Smooth muscle cell (in vitro differentiated cells): Measurements from ENCODE around the gene CBFB. TPM values are rescaled to one million over a fixed set of nuclear protein-coding genes. Genes with fewer than 3 reads are reported as not detected.

Experiments
- DNase-seq: peaks from one replicate; lab custom pipeline; 2025; ENCODE audit not compliant: unreplicated experiment; lab: John Stamatoyannopoulos, UW
- H2AFZ ChIP-seq: fragments of 200-600 bp; sonication (generic); 2 replicates; pipeline ENCODE4 v1.6.0; 2016; ENCODE audit warnings: antibody characterized with exemption, low read depth, mild to moderate bottlenecking
- H3F3A ChIP-seq: fragments of 200-600 bp; sonication (generic); 2 replicates; pipeline ENCODE4 v1.6.0; 2017; ENCODE audit warnings: antibody characterized with exemption, low read depth
- H3K27ac ChIP-seq: fragments of 200-600 bp; sonication (generic); 2 replicates; pipeline ENCODE4 v1.5.1; 2016; ENCODE audit warnings: low read depth, mild to moderate bottlenecking
- H3K27me3 ChIP-seq: fragments of 200-600 bp; sonication (generic); 2 replicates; pipeline ENCODE4 v1.6.1; 2016; ENCODE audit warnings: low read depth, mild to moderate bottlenecking
- H3K36me3 ChIP-seq: fragments of 200-600 bp; sonication (generic); 2 replicates; pipeline ENCODE4 v1.5.1; 2016; ENCODE audit warnings: low read depth
- H3K4me1 ChIP-seq: fragments of 200-600 bp; sonication (generic); 2 replicates; pipeline ENCODE4 v1.5.1; 2016; ENCODE audit warnings: low read depth
- H3K4me2 ChIP-seq: fragments of 200-600 bp; sonication (generic); 2 replicates; pipeline ENCODE4 v1.6.0; 2016; ENCODE audit warnings: mild to moderate bottlenecking
- H3K4me3 ChIP-seq: fragments of 200-600 bp; sonication (generic); 2 replicates; pipeline ENCODE4 v1.5.1; 2016; ENCODE audit warnings: mild to moderate bottlenecking
- H3K79me2 ChIP-seq: fragments of 200-600 bp; sonication (generic); 2 replicates; pipeline ENCODE4 v1.6.0; 2016; ENCODE audit warnings: low read depth, mild to moderate bottlenecking
- H3K9ac ChIP-seq: fragments of 200-600 bp; sonication (generic); 2 replicates; pipeline ENCODE4 v1.6.0; 2016; ENCODE audit warnings: low read depth
- H3K9me3 ChIP-seq: fragments of 200-600 bp; sonication (generic); replicated peaks from 2 replicates; pipeline ENCODE4 v1.5.1; 2016; ENCODE audit warnings: low read depth
- H4K20me1 ChIP-seq: fragments of 200-600 bp; sonication (generic); 2 replicates; pipeline ENCODE4 v1.6.0; 2016; ENCODE audit warnings: low read depth
- WGBS: methylation state at CpG from one replicate; pipeline ENCODE4 v1.1.7; 2016; ENCODE audit warnings: low lambda C conversion rate; 5-methylcytosine and 5-hydroxymethylcytosine counted together
- polyA plus RNA-seq: library from polyadenylated mRNA; unstranded; fragments of >200 nt; fragmentation: Nextera tagmentation; extraction: Ambion mirVana; gene quantifications from 2 replicates; pipeline ENCODE4 v1.2.1, GENCODE V29; 2016
- total RNA-seq: library from RNA; depleted of rRNA; stranded (reverse); fragments of >200 nt; gene quantifications from 2 replicates; pipeline ENCODE4 v1.2.3, GENCODE V29; 2014
- TF ChIP-seq, protein P1 (sequence below): fragments of 200-600 bp; sonication (generic); IDR thresholded peaks from 2 replicates; pipeline ENCODE4 v1.5.1; 2017; ENCODE audit warnings: borderline replicate concordance, mild to moderate bottlenecking, antibody characterized with exemption; ENCODE audit not compliant: insufficient read depth, poor library complexity, severe bottlenecking

CBFB gene
- total and polyA plus RNA-seq, 2 experiments from 2014 or later: 40.2 to 41.1 TPM

GRCh38 chr16:67022531-67023214 is 6.3 kb upstream of the CBFB start:
- no peaks in the 10 kb centered on the region for H3K27me3 ChIP-seq
- peaks cover 7% of the 10 kb centered on the region for H3F3A ChIP-seq
- H3K9ac ChIP-seq: no peak overlapping the region
- peak overlapping the region; percentile 36 for H3K4me2 ChIP-seq
- no peak overlapping the region for H2AFZ ChIP-seq
- TF ChIP-seq, protein P1, sequence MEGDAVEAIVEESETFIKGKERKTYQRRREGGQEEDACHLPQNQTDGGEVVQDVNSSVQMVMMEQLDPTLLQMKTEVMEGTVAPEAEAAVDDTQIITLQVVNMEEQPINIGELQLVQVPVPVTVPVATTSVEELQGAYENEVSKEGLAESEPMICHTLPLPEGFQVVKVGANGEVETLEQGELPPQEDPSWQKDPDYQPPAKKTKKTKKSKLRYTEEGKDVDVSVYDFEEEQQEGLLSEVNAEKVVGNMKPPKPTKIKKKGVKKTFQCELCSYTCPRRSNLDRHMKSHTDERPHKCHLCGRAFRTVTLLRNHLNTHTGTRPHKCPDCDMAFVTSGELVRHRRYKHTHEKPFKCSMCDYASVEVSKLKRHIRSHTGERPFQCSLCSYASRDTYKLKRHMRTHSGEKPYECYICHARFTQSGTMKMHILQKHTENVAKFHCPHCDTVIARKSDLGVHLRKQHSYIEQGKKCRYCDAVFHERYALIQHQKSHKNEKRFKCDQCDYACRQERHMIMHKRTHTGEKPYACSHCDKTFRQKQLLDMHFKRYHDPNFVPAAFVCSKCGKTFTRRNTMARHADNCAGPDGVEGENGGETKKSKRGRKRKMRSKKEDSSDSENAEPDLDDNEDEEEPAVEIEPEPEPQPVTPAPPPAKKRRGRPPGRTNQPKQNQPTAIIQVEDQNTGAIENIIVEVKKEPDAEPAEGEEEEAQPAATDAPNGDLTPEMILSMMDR: no peak
- H3K27ac ChIP-seq: peak overlapping the region; percentile 42
- H4K20me1 ChIP-seq: no peaks in the 10 kb centered on the region
- no peaks in the 10 kb centered on the region for H3K79me2 ChIP-seq
- H3K9me3 ChIP-seq: no peaks in the 10 kb centered on the region
- H3K4me3 ChIP-seq: no peak overlapping the region
- no peak for DNase-seq
- WGBS: 43% methylated on average over 4 of the region's 4 CpGs
- peaks cover 8% of the 10 kb centered on the region for H3K4me1 ChIP-seq
- no peaks in the 10 kb centered on the region for H3K36me3 ChIP-seq

GRCh38 chr16:67023689-67024088 is 5.3 kb upstream of the CBFB start:
- no peaks in the 10 kb centered on the region for H4K20me1 ChIP-seq
- no peak overlapping the region for H3K27ac ChIP-seq
- H3K36me3 ChIP-seq: no peaks in the 10 kb centered on the region
- no peaks in the 10 kb centered on the region for H3K27me3 ChIP-seq
- no peak overlapping the region for H3K4me2 ChIP-seq
- TF ChIP-seq, protein P1: no peak
- H3K4me1 ChIP-seq: peaks cover 8% of the 10 kb centered on the region
- no peak overlapping the region for H3K9ac ChIP-seq
- no peak overlapping the region for H2AFZ ChIP-seq
- DNase-seq: no peak
- no peaks in the 10 kb centered on the region for H3K79me2 ChIP-seq
- H3F3A ChIP-seq: peaks cover 7% of the 10 kb centered on the region
- no peak overlapping the region for H3K4me3 ChIP-seq
- 100% methylated on average over 1 of the region's 1 CpG for WGBS
- no peaks in the 10 kb centered on the region for H3K9me3 ChIP-seq

DNA sequence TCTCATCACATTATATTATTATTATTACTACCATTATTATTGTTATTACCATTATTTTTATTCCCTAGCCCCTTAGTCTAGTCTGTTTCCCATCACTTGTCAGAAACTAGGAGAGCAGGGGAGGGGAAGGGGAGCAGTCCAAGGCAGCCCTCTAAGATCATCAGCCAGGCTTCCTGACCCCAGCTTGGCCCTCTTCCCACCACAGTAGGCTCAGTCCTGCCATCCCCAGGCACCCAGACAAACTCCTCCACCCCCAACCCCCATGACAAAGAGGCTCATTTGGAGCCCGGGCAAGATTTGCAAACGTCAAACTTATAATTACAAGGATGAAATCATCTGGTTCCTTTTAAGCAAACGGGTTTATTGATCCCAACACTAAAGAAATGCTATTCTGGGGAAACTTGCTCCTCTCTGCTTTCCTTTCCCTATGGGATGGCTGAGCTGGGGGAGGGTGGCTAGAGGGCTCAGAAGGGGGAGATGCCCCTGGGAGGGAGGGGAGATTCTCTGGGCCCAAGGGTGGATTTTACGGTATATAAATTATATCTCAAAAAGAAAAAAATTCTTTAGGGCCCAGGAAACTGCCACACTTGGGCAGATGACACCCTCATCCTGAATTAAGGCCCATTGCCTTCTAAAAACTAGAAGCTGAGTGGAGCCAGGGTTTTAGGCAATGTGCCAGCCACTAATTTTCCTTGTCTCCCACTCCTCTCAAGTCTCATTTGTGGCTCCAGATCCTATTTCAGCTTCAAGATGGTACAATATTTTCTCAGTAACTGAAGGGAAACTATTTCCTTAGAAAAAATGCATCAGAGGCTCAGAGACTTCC is 4.4 kb upstream of the CBFB start:
- DNase-seq: no peak
- 33% methylated on average over 4 of the region's 4 CpGs for WGBS
- H3K36me3 ChIP-seq: no peaks in the 10 kb centered on the region

More for the DNA sequence above, 4.4 kb upstream of the CBFB start:
- H4K20me1 ChIP-seq: no peaks in the 10 kb centered on the region
- peak overlapping the region; percentile 37 for H2AFZ ChIP-seq
- no peak overlapping the region for H3K4me3 ChIP-seq
- peaks cover under 1% of the 10 kb centered on the region for H3K79me2 ChIP-seq
- H3K4me2 ChIP-seq: no peak overlapping the region
- no peak overlapping the region for H3K27ac ChIP-seq
- H3K9ac ChIP-seq: no peak overlapping the region
- peaks cover 7% of the 10 kb centered on the region for H3F3A ChIP-seq
- H3K9me3 ChIP-seq: no peaks in the 10 kb centered on the region
- H3K4me1 ChIP-seq: peaks cover 8% of the 10 kb centered on the region
- no peaks in the 10 kb centered on the region for H3K27me3 ChIP-seq
- TF ChIP-seq, protein P1: no peak
